A673 (cell line): ENCODE data around the gene PLXND1.

Experiments used
- CTCF ChIP-seq: fragments of 300-800, 200-600 bp; sonication (generic); conservative IDR thresholded peaks from 2 replicates; pipeline ENCODE4 v1.5.1; 2017; ENCODE audit warnings: low read depth, mild to moderate bottlenecking, antibody characterized with exemption, low read length, moderate library complexity, mixed read lengths
- EZH2 ChIP-seq: fragments of 200-600 bp; sonication (generic); IDR thresholded peaks from 2 replicates; pipeline ENCODE4 v1.6.1; 2017; ENCODE audit warnings: borderline replicate concordance, low read depth, mild to moderate bottlenecking, mixed read lengths, antibody characterized with exemption, low read length; ENCODE audit not compliant: poor library complexity, severe bottlenecking

DNA sequence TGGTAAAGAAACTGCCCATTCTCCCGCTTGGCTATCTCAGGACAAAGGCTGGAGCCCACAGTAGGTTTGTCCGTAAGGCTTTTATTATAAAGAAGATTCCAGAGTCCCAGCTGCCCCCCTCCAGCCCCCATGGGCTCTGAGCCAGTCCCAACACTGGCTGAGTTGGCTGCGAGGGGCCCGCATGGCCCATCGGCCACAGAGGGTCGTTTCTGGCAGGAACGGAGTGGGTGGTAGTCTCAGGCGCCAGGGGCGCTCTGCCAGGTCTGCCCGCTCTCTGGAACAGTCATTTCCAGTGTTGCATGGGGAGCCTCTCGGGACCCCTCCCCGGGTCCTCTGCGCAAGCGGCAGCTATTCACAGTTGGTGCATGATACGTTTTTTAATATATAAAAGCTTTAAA is 51.3 kb downstream of the PLXND1 start:
- TF ChIP-seq CTCF (no peak), EZH2 (no peak)
